Measurements from ENCODE around the gene HCAR2. TPM values are rescaled to one million over a fixed set of nuclear protein-coding genes. Genes with fewer than 3 reads are reported as not detected.
"Not testable (repeated sequence)": the region's sequence is repeated elsewhere in the genome, so short reads cannot be mapped to it uniquely, and the experiment has no call there.

Gene HCAR2
- total and polyA plus RNA-seq, 11 donors, result 0.11 to 4.3 (median 0.69) TPM; not detected in 6

DNA sequence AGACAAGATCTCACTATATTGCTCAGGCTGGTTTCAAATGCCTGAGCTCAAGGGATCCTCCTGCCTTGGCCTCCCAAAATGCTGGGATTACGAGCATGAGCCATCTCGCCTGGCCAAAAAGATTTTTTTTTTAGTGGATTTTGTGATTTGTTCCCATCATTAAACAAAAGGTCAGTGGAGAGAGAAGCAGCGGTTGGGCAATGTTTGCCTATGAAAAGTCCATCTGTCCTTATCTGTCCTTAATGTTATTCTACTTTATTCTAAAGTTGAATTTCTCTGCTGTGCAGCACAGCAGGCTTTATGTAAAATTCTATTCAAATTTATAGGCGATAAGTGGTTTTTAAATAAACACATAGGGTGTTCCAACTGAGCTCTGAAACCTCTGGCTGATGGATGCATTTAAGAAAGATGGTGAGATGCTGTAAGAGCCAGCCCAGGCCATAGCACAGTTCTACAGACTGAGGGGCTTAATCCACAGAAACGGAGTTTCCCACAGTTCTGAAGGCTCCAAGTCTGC lies 18.8 kb downstream of the HCAR2 start:
- Histone ChIP-seq H3K9me3 (no peaks in the 10 kb centered on the region), H3K4me1 (peaks cover 0 to 6% (median 0%) of the 10 kb centered on the region in 12 donors), H3K27ac (no peak overlapping the region), H3K27me3 (no peaks in the 10 kb centered on the region), H3K36me3 (no peaks in the 10 kb centered on the region), H3K4me3 (no peak overlapping the region)
- DNase-seq (no peak), ATAC-seq (no peak)
- intact Hi-C loops (cut with DNase I), result no loop called here
- TF ChIP-seq POLR2A (IDR thresholded peaks at IDR 0.05), result no peak
- TF ChIP-seq, protein P1, sequence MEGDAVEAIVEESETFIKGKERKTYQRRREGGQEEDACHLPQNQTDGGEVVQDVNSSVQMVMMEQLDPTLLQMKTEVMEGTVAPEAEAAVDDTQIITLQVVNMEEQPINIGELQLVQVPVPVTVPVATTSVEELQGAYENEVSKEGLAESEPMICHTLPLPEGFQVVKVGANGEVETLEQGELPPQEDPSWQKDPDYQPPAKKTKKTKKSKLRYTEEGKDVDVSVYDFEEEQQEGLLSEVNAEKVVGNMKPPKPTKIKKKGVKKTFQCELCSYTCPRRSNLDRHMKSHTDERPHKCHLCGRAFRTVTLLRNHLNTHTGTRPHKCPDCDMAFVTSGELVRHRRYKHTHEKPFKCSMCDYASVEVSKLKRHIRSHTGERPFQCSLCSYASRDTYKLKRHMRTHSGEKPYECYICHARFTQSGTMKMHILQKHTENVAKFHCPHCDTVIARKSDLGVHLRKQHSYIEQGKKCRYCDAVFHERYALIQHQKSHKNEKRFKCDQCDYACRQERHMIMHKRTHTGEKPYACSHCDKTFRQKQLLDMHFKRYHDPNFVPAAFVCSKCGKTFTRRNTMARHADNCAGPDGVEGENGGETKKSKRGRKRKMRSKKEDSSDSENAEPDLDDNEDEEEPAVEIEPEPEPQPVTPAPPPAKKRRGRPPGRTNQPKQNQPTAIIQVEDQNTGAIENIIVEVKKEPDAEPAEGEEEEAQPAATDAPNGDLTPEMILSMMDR (IDR thresholded peaks at IDR 0.05), result no peak
- 78 to 82% (median 80%) methylated on average over 5 of the region's 5 CpGs for whole genome bisulfite sequencing, 4 donors

DNA sequence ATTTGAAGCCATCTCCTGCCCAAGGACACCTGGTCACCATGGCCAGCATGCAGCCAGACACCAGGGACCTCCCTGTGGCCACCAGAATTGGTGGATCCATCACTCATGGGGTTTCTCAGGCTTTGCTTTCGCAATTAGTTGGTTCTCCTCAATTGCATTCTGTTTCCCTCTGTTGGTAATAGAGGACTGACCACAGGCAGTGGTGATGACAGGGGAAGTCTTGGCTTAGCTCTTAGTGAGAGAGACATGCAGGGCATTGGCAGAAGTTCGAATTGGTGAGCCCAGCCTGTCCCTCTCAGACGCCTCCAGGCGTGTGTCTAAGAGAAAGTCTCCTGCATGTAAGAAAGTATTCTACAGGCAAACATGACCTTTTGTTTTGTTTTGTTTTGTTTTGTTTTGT lies 21.3 kb downstream of the HCAR2 start:
- H3K27ac ChIP-seq, result no peak overlapping the region
- TF ChIP-seq, protein P1 (IDR thresholded peaks at IDR 0.05), result no peak
- no peak for TF ChIP-seq POLR2A (IDR thresholded peaks at IDR 0.05)
- H3K4me1 ChIP-seq, result peaks cover 0 to 12% (median 0%) of the 10 kb centered on the region in 12 donors
- intact Hi-C loops (cut with DNase I), result no loop called here
- no peaks in the 10 kb centered on the region for H3K27me3 ChIP-seq
- no peaks in the 10 kb centered on the region for H3K9me3 ChIP-seq
- 64 to 85% (median 71%) methylated on average over 4 of the region's 4 CpGs for WGBS, 4 donors
- no peaks in the 10 kb centered on the region for H3K36me3 ChIP-seq
- no peak for DNase-seq
- H3K4me3 ChIP-seq, result no peak overlapping the region
- peak in 2 of 4 donors; percentile 36 to 55 for ATAC-seq

DNA sequence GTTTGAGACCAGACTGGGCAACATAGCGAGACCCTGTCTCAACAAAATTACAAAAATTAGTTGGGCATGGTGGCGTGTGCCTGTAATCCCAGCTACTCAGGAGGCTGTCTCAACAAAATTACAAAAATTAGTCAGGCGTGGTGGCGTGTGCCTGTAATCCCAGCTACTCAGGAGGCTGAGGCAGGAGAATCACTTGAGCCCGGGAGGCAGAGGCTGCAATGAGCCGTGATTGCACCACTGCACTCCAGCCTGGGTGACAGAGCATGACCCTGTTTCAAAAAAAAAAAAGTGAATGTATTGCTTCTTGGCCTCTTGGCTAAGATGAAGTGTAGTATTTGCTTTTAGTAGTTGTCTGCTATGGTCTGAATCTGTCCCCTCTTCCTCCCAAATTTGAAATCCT lies 22.2 kb downstream of the HCAR2 start:
- WGBS, 4 donors, result 86 to 93% (median 90%) methylated on average over 6 of the region's 6 CpGs
- not testable (repeated sequence) for ATAC-seq

DNA sequence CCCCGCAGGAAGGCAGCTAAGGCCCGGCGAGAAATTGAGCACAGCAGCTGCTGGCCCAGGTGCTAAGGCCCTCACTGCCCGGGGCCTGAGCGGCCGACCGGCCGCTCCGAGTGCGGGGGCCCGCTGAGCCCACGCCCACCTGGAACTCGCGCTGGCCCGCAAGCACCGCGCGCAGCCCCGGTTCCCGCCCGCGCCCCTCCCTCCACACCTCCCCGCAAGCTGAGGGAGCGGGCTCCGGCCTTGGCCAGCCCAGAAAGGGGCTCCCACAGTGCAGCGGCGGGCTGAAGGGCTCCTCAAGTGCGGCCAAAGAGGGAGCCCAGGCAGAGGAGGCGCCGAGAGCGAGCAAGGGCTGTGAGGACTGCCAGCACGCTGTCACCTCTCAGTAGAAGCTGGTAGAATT lies 26.4 kb downstream of the HCAR2 start:
- intact Hi-C loops (cut with DNase I); H3K27ac ChIP-seq; H3K36me3 ChIP-seq; ATAC-seq; DNase-seq; H3K9me3 ChIP-seq; H3K4me3 ChIP-seq; H3K27me3 ChIP-seq: not testable (repeated sequence)
- 91 to 97% (median 94%) methylated on average over 20 to 32 of the region's 32 CpGs for WGBS, 4 donors
- peaks cover 0 to 12% (median 0%) of the 10 kb centered on the region in 12 donors for H3K4me1 ChIP-seq

More for the DNA sequence above, 22.2 kb downstream of the HCAR2 start:
- DNase-seq; H3K27me3 ChIP-seq; H3K4me3 ChIP-seq; H3K27ac ChIP-seq; H3K9me3 ChIP-seq; H3K36me3 ChIP-seq; intact Hi-C loops (cut with DNase I): not testable (repeated sequence)
- H3K4me1 ChIP-seq, result peaks cover 0 to 12% (median 0%) of the 10 kb centered on the region in 12 donors

DNA sequence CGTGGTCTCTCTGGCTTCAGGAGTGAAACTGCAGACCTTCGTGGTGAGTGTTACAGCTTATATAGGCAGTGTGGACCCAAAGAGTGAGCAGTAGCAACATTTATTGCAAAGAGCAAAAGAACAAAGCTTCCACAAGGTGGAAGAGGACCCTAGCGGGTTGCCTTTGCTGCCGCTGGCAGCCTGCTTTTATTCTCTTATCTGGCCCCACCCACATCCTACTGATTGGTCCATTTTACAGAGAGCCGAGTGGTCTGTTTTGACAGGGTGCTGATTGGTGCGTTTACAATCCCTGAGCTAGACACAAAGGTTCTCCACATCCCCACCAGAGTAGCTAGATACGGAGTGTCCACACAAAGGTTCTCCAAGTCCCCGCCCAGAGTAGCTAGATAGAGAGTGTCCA lies 27.1 kb downstream of the HCAR2 start:
- H3K4me3 ChIP-seq; intact Hi-C loops (cut with DNase I); H3K27ac ChIP-seq; H3K36me3 ChIP-seq; ATAC-seq; H3K9me3 ChIP-seq; H3K27me3 ChIP-seq; DNase-seq: not testable (repeated sequence)
- H3K4me1 ChIP-seq, result peaks cover 0 to 12% (median 0%) of the 10 kb centered on the region in 12 donors
- WGBS, 4 donors, result 86 to 93% (median 88%) methylated on average over 8 of the region's 8 CpGs

DNA sequence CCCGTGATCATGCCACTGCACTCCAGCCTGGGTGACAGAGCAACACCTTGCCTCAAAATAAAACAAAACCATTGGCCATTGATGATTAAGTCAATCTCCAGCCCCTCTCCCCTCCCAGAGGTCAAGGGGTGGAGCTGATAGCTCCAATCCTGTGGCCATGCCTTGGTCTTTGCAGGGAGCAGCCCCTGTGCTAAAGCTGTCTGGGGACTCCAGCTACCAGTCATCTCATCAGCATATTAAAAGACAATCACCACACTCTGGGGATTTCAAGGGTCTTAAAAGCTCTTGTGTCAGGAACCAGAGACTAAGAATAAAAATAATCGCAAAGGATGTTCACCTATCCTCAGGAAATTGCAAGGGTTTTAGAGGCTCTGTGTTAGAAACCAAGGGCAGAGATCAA lies 30.6 kb downstream of the HCAR2 start:
- no peak for ATAC-seq
- intact Hi-C loops (cut with DNase I), result no loop called here

More for the DNA sequence above, 30.6 kb downstream of the HCAR2 start:
- DNase-seq, result no peak
- no peak overlapping the region for H3K4me3 ChIP-seq
- 52 to 74% (median 70%) methylated on average over 2 of the region's 2 CpGs for WGBS, 4 donors
- no peaks in the 10 kb centered on the region for H3K9me3 ChIP-seq
- H3K27me3 ChIP-seq, result peaks cover 0 to 9% (median 0%) of the 10 kb centered on the region in 9 donors
- no peak for TF ChIP-seq POLR2A (IDR thresholded peaks at IDR 0.05)
- TF ChIP-seq, protein P1 (IDR thresholded peaks at IDR 0.05), result no peak
- H3K36me3 ChIP-seq, result no peaks in the 10 kb centered on the region
- H3K27ac ChIP-seq, result no peak overlapping the region
- H3K4me1 ChIP-seq, result no peaks in the 10 kb centered on the region
